GM19455 (cell line): Measurements from ENCODE around the gene SH3BP5L.

Source experiments
- ATAC-seq: cut with Tn5 transposase; IDR thresholded peaks from one replicate; pipeline ENCODE4 v1.9.1; 2021; ENCODE audit not compliant: unreplicated experiment

Gene SH3BP5L

GRCh38 chr1:248825909-248826760, at the start of gene SH3BP5L:
Gene SH3BP5L (minus strand): TSS chr1:248825915. CDS start chr1:248824935, 980 bp downstream.
- ATAC-seq: peak; percentile 94

GRCh38 chr1:248873993-248874533, 48.3 kb upstream of the SH3BP5L start:
- peak; percentile 60 for ATAC-seq

- ATAC-seq: peak; percentile 85
Observed at GRCh38 chr1:248873409-248873992, 47.8 kb upstream of the SH3BP5L start.

GRCh38 chr1:248872752-248873408, 47.2 kb upstream of the SH3BP5L start:
- ATAC-seq: peak; percentile 52

GRCh38 chr1:248871837-248872401, 46.2 kb upstream of the SH3BP5L start:
- ATAC-seq: no peak

- peak; percentile 59 for ATAC-seq
Observed at GRCh38 chr1:248862998-248863881, 37.5 kb upstream of the SH3BP5L start.

GRCh38 chr1:248862695-248862997, 36.9 kb upstream of the SH3BP5L start:
- peak; percentile 13 for ATAC-seq

- ATAC-seq: no peak
Observed at GRCh38 chr1:248861616-248862015, 35.9 kb upstream of the SH3BP5L start.

GRCh38 chr1:248860007-248860406, 34.3 kb upstream of the SH3BP5L start:
- ATAC-seq: no peak

- ATAC-seq: peak; percentile 73
Observed at GRCh38 chr1:248858891-248859889, 33.5 kb upstream of the SH3BP5L start, which contains the start of gene ZNF692. Gene ZNF692 (minus strand): TSS chr1:248859085. CDS start chr1:248858309, 776 bp downstream.

GRCh38 chr1:248858096-248858890, 32.6 kb upstream of the SH3BP5L start:
- peak; percentile 38 for ATAC-seq

GRCh38 chr1:248857749-248858095, 32.0 kb upstream of the SH3BP5L start:
- ATAC-seq: peak; percentile 7

- ATAC-seq: no peak
Observed at GRCh38 chr1:248857201-248857600, 31.5 kb upstream of the SH3BP5L start.

- ATAC-seq: no peak
Observed at GRCh38 chr1:248856176-248856575, 30.5 kb upstream of the SH3BP5L start.

GRCh38 chr1:248855580-248855979, 29.9 kb upstream of the SH3BP5L start:
- ATAC-seq: no peak

- ATAC-seq: no peak
Observed at GRCh38 chr1:248853663-248854375, 28.1 kb upstream of the SH3BP5L start.

- no peak for ATAC-seq
Observed at GRCh38 chr1:248852481-248853405, 27.0 kb upstream of the SH3BP5L start.
